Fibroblast of pulmonary artery (primary cell): ENCODE results near the gene SLC16A6.
"Not testable (repeated sequence)": the region's sequence is repeated elsewhere in the genome, so short reads cannot be mapped to it uniquely, and the experiment has no call there.

ENCODE experiments used
- DNase-seq: peaks from one replicate; pipeline ENCODE4 v3.0.0-alpha.2; 2010; ENCODE audit warnings: low read depth
- H3K4me3 ChIP-seq: replicated peaks from 2 replicates; pipeline ENCODE4 v1.5.1; 2011; ENCODE audit warnings: low read depth, mild to moderate bottlenecking, control low read depth, low read length, moderate library complexity
- CTCF ChIP-seq: IDR thresholded peaks from 2 replicates; pipeline ENCODE4 v1.5.1; 2011; ENCODE audit warnings: mild to moderate bottlenecking, control low read depth, low read length, inconsistent platforms; ENCODE audit errors: missing control alignments

SLC16A6 gene, protein sequence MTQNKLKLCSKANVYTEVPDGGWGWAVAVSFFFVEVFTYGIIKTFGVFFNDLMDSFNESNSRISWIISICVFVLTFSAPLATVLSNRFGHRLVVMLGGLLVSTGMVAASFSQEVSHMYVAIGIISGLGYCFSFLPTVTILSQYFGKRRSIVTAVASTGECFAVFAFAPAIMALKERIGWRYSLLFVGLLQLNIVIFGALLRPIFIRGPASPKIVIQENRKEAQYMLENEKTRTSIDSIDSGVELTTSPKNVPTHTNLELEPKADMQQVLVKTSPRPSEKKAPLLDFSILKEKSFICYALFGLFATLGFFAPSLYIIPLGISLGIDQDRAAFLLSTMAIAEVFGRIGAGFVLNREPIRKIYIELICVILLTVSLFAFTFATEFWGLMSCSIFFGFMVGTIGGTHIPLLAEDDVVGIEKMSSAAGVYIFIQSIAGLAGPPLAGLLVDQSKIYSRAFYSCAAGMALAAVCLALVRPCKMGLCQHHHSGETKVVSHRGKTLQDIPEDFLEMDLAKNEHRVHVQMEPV

GRCh38 chr17:68290955-68291835 lies at the start of gene SLC16A6, which contains the start of gene ARSG:
Gene SLC16A6, minus strand, starts transcription at chr17:68291127. Its CDS starts 12,807 bp downstream, at chr17:68278320.
Gene ARSG, plus strand, starts transcription at chr17:68291495. Its CDS starts 15,999 bp downstream, at chr17:68307494.
- DNase-seq, result peak; percentile 23
- TF ChIP-seq CTCF, result no peak
- peak within 1 kb of the TSS; percentile 57 for H3K4me3 ChIP-seq

GRCh38 chr17:68334393-68334792 lies 43.5 kb upstream of the SLC16A6 start:
- H3K4me3 ChIP-seq, result no peak overlapping the region
- no peak for TF ChIP-seq CTCF
- DNase-seq, result no peak

- not testable (repeated sequence) for H3K4me3 ChIP-seq, DNase-seq
Observed at GRCh38 chr17:68331932-68332331, 41.0 kb upstream of the SLC16A6 start.

DNA sequence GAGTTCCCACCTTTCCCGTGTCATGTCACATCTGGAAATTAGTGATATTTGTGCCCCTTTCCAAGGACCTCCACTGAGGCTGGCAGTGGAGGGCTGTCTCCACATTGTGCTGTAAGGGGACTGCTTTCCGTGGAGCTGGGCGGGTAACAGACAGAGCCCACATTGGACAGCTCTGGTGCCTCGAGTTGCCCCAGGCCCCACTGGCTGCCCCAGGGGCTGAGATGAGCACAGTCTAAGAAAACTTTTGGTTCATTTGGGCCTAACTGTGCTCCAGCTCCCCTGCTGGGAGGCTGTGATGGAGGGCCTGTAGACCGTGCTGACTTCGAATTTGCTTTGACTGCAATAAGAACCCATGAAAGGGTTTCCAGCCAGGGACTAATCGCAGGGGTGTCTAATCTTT lies 38.4 kb upstream of the SLC16A6 start:
- DNase-seq, result no peak
- TF ChIP-seq CTCF, result no peak
- no peak overlapping the region for H3K4me3 ChIP-seq

- TF ChIP-seq CTCF, result no peak
- DNase-seq, result no peak
- H3K4me3 ChIP-seq, result no peak overlapping the region
Observed at GRCh38 chr17:68328676-68329075, 37.7 kb upstream of the SLC16A6 start.

DNA sequence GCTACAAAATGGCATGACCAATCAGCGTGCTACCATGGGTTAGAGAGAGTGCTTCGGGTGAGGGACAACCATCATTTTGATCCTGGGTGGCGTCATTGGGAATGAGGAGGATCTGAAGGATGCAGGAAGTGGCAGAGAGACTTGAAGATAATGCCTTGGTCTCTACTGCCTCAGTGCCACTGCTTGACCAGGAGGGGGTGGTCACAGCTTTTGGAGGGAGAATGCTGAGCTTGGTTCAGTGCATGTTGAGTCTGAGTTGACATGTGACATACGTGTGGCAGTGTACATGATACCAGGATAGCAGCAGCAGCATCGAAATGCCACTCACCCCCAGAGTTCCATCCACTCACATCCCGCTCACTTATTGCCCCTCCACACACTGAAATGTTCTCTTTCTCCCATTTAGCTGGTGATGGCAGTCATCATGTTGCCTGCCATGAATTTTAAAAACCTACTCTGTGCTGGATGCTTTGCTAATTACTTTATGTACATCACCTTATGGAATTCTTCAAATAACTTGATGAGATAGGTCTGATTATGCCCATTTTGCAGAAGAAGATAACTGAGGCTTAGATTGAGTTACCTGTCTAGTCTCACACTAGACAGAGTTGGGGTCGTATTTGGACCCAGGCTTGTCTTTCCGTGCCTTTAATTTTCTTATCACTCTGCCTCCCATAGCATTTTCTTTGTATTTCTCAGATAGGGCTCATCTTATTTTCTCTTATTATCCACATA lies 37.1 kb upstream of the SLC16A6 start:
- no peak for DNase-seq
- TF ChIP-seq CTCF, result peak; percentile 7
- no peak overlapping the region for H3K4me3 ChIP-seq

- H3K4me3 ChIP-seq, result no peak overlapping the region
- no peak for TF ChIP-seq CTCF
- DNase-seq, result no peak
Observed at GRCh38 chr17:68326681-68327080, 35.8 kb upstream of the SLC16A6 start.
